Activated B cell treated with CpG ODN at 0.5 μM for 24 hours (primary cell): ENCODE results near the gene NT5C. TPM values are rescaled to one million over a fixed set of nuclear protein-coding genes. Genes with fewer than 3 reads are reported as not detected.

ENCODE experiments used
- ATAC-seq: fragments of 200-7000 bp; cut with Tn5 transposase; one replicate; pipeline ENCODE4 v1.10.0; 2021; ENCODE audit warnings: low read depth, mild to moderate bottlenecking, moderate library complexity
- CTCF ChIA-PET: fragments of 350-600 bp; sonication (Branson Sonifier 250); formaldehyde crosslinking; loops from one replicate; lab custom pipeline; 2021; ENCODE audit warnings: antibody characterized with exemption; lab: Charles Lee
- POLR2A ChIA-PET: fragments of 350-600 bp; sonication (Branson Sonifier 250); formaldehyde crosslinking; loops from one replicate; lab custom pipeline; 2021; ENCODE audit warnings: antibody characterized with exemption; lab: Charles Lee
- DNase-seq: peaks from one replicate; pipeline ENCODE4 v3.0.0; 2022
- H3K27ac Mint-ChIP-seq: one replicate; pipeline ENCODE4 v1.8.0; 2020; ENCODE audit warnings: mixed read lengths
- H3K27me3 Mint-ChIP-seq: one replicate; pipeline ENCODE4 v1.8.0; 2021; ENCODE audit warnings: mixed read lengths
- H3K36me3 Mint-ChIP-seq: one replicate; pipeline ENCODE4 v1.8.0; 2021; ENCODE audit warnings: low read depth, mixed read lengths
- H3K4me1 Mint-ChIP-seq: one replicate; pipeline ENCODE4 v1.8.0; 2021; ENCODE audit warnings: mixed read lengths
- H3K4me3 Mint-ChIP-seq: one replicate; pipeline ENCODE4 v1.8.0; 2020; ENCODE audit warnings: mild to moderate bottlenecking, mixed read lengths
- H3K9me3 Mint-ChIP-seq: one replicate; pipeline ENCODE4 v1.8.0; 2020; ENCODE audit warnings: mixed read lengths
- intact Hi-C: fragments of 100-400 bp; cut with micrococcal nuclease; formaldehyde crosslinking; loops from one replicate; pipeline ENCODE4 v1.15.1; 2024
- total RNA-seq: library from RNA; stranded (reverse); gene quantifications from 2 replicates; pipeline ENCODE4 v1.2.3, GENCODE V29; 2022
- TF ChIP-seq, protein P1 (sequence below): fragments of 200-600 bp; IDR thresholded peaks from one replicate; pipeline ENCODE4 v1.8.0; 2022; ENCODE audit warnings: antibody characterized with exemption, mild to moderate bottlenecking

Gene NT5C
- total RNA-seq, 1 donor from 2014 or later, result 95.0 TPM

DNA sequence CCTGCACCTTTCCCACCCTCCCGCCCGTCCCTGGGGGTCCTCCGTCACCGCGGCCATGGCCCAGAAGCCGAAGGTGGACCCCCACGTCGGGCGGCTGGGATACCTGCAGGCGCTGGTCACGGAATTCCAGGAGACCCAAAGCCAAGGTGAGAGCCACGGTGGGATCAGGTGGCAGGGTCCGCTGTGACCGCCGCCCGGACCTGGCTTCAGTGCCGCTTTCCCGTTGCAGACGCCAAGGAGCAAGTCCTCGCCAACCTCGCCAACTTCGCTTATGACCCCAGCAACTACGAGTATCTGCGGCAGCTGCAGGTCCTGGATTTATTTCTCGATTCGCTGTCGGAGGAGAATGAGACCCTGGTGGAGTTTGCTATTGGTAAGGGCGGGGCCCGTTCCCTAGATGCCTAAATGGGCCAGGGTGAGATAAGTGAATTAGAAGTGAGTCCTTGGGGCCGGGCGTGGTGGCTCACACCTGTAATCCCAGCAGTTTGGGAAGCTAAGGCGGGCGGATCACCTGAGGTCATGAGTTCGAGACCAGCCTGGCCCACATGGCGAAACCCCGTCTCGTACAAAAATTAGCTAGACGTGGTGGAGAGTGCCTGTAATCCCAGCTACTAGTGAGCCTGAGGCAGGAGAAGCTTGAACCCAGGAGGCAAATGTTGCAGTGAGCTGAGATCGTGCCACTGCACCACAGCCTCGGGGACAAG is 21.2 kb downstream of the NT5C start:
- ATAC-seq (no peak), DNase-seq (no peak)
- POLR2A ChIA-PET, result interaction anchor here (0.5 to 3.0 kb wide), 19 partner anchors 17 to 187 kb away, joined by 3 to 58 read pairs (median 7); partner anchors contain the start of genes ATP5PD, GGA3, JPT1 and KCTD2
- H3K9me3 Mint-ChIP-seq, result no peaks in the 10 kb centered on the region
- peak overlapping the region; percentile 89 for H3K4me3 Mint-ChIP-seq
- no peaks in the 10 kb centered on the region for H3K27me3 Mint-ChIP-seq
- peak overlapping the region; percentile 76 for H3K27ac Mint-ChIP-seq
- CTCF ChIA-PET, result interaction anchor here (0.6 to 8.7 kb wide), 11 partner anchors 21 to 160 kb away, joined by 3 to 192 read pairs (median 3); partner anchors contain the start of genes MIF4GD and NT5C
- TF ChIP-seq, protein P1, sequence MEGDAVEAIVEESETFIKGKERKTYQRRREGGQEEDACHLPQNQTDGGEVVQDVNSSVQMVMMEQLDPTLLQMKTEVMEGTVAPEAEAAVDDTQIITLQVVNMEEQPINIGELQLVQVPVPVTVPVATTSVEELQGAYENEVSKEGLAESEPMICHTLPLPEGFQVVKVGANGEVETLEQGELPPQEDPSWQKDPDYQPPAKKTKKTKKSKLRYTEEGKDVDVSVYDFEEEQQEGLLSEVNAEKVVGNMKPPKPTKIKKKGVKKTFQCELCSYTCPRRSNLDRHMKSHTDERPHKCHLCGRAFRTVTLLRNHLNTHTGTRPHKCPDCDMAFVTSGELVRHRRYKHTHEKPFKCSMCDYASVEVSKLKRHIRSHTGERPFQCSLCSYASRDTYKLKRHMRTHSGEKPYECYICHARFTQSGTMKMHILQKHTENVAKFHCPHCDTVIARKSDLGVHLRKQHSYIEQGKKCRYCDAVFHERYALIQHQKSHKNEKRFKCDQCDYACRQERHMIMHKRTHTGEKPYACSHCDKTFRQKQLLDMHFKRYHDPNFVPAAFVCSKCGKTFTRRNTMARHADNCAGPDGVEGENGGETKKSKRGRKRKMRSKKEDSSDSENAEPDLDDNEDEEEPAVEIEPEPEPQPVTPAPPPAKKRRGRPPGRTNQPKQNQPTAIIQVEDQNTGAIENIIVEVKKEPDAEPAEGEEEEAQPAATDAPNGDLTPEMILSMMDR, result no peak
- peaks cover 5% of the 10 kb centered on the region for H3K36me3 Mint-ChIP-seq
- intact Hi-C loops, result loop anchor here (10.0 kb wide), 1 partner anchor 154 kb away; the partner anchor contains the start of genes GGA3 and MRPS7
- H3K4me1 Mint-ChIP-seq, result peaks cover 43% of the 10 kb centered on the region

DNA sequence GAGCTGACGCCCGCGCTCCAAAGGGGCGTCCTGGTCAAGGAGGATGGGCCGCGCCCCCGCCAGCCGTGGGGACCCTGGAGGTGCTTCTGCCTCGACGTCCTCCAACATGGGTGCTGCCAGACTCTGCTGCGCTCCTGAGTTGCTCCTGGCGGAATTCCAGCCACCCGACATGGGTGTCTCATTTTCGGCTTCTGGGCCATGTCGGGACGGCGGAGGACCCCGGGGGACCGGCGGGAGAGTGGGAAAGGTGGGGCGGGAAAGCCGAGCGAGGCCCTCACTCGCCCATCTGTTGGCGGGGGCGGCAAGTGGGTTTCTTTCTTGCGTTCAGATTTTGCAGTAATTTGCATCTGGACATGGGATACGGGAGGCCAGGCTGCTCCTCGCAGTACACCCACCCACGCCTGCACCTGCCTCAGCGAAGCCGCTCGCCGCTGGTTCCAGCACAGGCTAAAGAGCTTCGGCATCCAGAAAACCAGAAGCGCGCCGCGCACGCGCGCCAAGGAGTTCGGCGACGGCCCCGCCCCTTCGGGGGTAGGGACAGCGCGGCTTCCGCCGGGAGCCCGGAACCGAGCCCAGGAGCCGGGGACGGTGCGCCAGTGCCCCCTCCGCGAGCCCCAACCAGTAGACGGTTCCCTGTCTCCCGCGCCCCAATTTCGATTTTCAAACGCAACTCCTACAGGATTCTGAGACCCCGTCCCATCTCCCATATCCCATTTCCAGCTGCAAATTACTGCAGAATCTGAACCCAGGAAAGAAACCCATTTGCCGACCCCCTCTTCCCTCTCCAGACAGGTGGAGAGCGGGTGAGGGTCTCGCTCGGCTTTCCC is 21.9 kb downstream of the NT5C start, which contains the start of gene ARMC7:
ARMC7 (plus strand) TSS at position 563 of the 827 bp plus-strand sequence. CDS start 320 bp downstream, outside the sequence.
- H3K4me1 Mint-ChIP-seq, result peaks cover 36% of the 10 kb centered on the region
- ChIA-PET CTCF (interaction anchor here (0.8 to 1.8 kb wide), 6 partner anchors 22 to 161 kb away, joined by 3 to 9 read pairs (median 4); partner anchors contain the start of genes MIF4GD and NT5C), POLR2A (interaction anchor here (0.5 to 3.0 kb wide), 20 partner anchors 11 to 1446 kb away, joined by 3 to 58 read pairs (median 6); partner anchors contain the start of genes ATP5PD, GGA3, HID1 and JPT1)
- H3K27ac Mint-ChIP-seq, result peak within 1 kb of the TSS; percentile 87
- TF ChIP-seq, protein P1, result no peak
- H3K4me3 Mint-ChIP-seq, result peak within 1 kb of the TSS; percentile 89
- ATAC-seq, result peak; percentile 80
- peak; percentile 91 for DNase-seq
- H3K27me3 Mint-ChIP-seq, result no peaks in the 10 kb centered on the region
- no peaks in the 10 kb centered on the region for H3K9me3 Mint-ChIP-seq
- intact Hi-C loops, result loop anchor here (1.0 to 10.0 kb wide), 3 partner anchors 33 to 155 kb away; partner anchors contain the start of genes ATP5PD, GGA3 and MRPS7
- peaks cover 5% of the 10 kb centered on the region for H3K36me3 Mint-ChIP-seq

DNA sequence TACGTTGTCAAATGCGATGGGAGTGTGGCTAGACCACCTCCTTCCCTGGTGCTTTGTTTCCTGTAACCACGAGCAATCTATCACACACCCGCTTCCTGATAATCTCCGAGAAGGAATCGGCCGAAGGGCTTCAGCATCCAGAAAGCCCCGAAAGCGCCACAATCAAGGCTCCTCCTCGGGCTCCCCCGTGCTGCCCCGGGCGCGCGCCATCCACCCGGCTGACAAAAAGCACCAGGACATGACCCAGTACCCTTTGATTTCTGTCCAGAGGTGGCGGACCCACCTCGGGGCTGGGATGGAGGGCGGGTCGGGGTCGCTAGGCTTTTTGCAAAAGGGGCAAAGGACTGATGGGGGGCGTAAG is 22.5 kb downstream of the NT5C start:
- ChIA-PET POLR2A (interaction anchor here (0.6 to 3.0 kb wide), 17 partner anchors 10 to 1447 kb away, joined by 3 to 58 read pairs (median 5); partner anchors contain the start of genes ATP5PD, GGA3, HID1 and JPT1), CTCF (interaction anchor here (0.8 to 1.8 kb wide), 6 partner anchors 22 to 162 kb away, joined by 3 to 9 read pairs (median 4); partner anchors contain the start of genes MIF4GD and NT5C)
- TF ChIP-seq, protein P1, result no peak
- DNase-seq (no peak), ATAC-seq (no peak)
- intact Hi-C loops, result loop anchor here (1.0 to 2.0 kb wide), 2 partner anchors 32 to 63 kb away; partner anchors contain the start of gene ATP5PD
- H3K27me3 Mint-ChIP-seq, result no peaks in the 10 kb centered on the region
- no peaks in the 10 kb centered on the region for H3K9me3 Mint-ChIP-seq
- H3K4me1 Mint-ChIP-seq, result peaks cover 30% of the 10 kb centered on the region
- peak overlapping the region; percentile 89 for H3K4me3 Mint-ChIP-seq
- peaks cover 4% of the 10 kb centered on the region for H3K36me3 Mint-ChIP-seq
- no peak overlapping the region for H3K27ac Mint-ChIP-seq

DNA sequence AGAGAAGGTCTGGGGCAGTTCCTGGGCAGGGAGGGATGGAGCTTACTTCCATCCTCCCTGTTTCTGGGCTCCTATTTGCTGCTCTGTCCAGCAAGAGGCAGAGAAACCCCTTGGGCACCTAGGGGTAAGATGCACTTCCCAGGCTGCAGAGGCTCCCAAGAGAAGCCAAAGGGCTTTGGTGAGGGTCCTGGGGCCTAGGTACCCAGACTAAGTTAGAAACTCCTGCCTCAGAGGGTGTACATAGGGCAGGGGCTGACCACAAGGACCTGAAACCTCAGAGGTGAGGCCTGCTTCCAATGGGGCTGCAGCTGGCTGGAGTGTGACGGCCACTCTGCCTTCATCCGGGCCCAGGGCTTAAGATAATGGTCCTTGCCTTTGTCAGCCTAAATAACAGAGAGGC is 23.3 kb downstream of the NT5C start:
- ATAC-seq (no peak), DNase-seq (no peak)
- ChIA-PET POLR2A (interaction anchor here (1.3 kb wide), 1 partner anchor 13 kb away, joined by 3 read pairs; no protein-coding TSS in a partner anchor), CTCF (interaction anchor here (0.6 to 0.8 kb wide), 2 partner anchors 64 to 97 kb away, joined by 3 to 4 read pairs; no protein-coding TSS in a partner anchor)
- Mint-ChIP-seq H3K4me1 (peaks cover 28% of the 10 kb centered on the region), H3K27me3 (no peaks in the 10 kb centered on the region), H3K9me3 (no peaks in the 10 kb centered on the region), H3K36me3 (peaks cover 3% of the 10 kb centered on the region), H3K4me3 (peak overlapping the region; percentile 89), H3K27ac (no peak overlapping the region)
- TF ChIP-seq, protein P1, result no peak
- intact Hi-C loops, result loop anchor here (2.0 kb wide), 1 partner anchor 31 kb away; no protein-coding TSS in a partner anchor
